ENCODE data around the gene MYOM1.

The MYOM1 gene

GRCh38 chr18:3171631-3172030 lies 48.1 kb downstream of the MYOM1 start:
- in situ Hi-C loops (cut with HindIII; ENCODE audit: low pct_ligation_motif_present, low pct_unique_long_range_greater_than_20kb, low sequenced_read_pairs), result no loop called here
- no peak for DNase-seq

GRCh38 chr18:3170441-3171161 lies 49.2 kb downstream of the MYOM1 start:
- in situ Hi-C loops (cut with HindIII; ENCODE audit: low pct_ligation_motif_present, low pct_unique_long_range_greater_than_20kb, low sequenced_read_pairs), result no loop called here
- no peak for DNase-seq

GRCh38 chr18:3164381-3164780 lies 55.4 kb downstream of the MYOM1 start:
- no peak for DNase-seq
- in situ Hi-C loops (cut with HindIII; ENCODE audit: low pct_ligation_motif_present, low pct_unique_long_range_greater_than_20kb, low sequenced_read_pairs), result no loop called here

- DNase-seq, result no peak
Observed at GRCh38 chr18:3163968-3164367, 55.8 kb downstream of the MYOM1 start.

GRCh38 chr18:3162181-3162580 lies 57.6 kb downstream of the MYOM1 start:
- in situ Hi-C loops (cut with HindIII; ENCODE audit: low pct_ligation_motif_present, low pct_unique_long_range_greater_than_20kb, low sequenced_read_pairs), result no loop called here
- DNase-seq, result no peak

More at GRCh38 chr18:3163968-3164367, 55.8 kb downstream of the MYOM1 start:
- in situ Hi-C loops (cut with HindIII; ENCODE audit: low pct_ligation_motif_present, low pct_unique_long_range_greater_than_20kb, low sequenced_read_pairs), result no loop called here

- DNase-seq, result no peak
- in situ Hi-C loops (cut with HindIII; ENCODE audit: low pct_ligation_motif_present, low pct_unique_long_range_greater_than_20kb, low sequenced_read_pairs), result no loop called here
Observed at GRCh38 chr18:3159830-3160229, 59.9 kb downstream of the MYOM1 start.

GRCh38 chr18:3157606-3158005 lies 62.2 kb downstream of the MYOM1 start:
- no peak for DNase-seq
- in situ Hi-C loops (cut with HindIII; ENCODE audit: low pct_ligation_motif_present, low pct_unique_long_range_greater_than_20kb, low sequenced_read_pairs), result no loop called here

GRCh38 chr18:3157086-3157485 lies 62.7 kb downstream of the MYOM1 start:
- in situ Hi-C loops (cut with HindIII; ENCODE audit: low pct_ligation_motif_present, low pct_unique_long_range_greater_than_20kb, low sequenced_read_pairs), result no loop called here
- no peak for DNase-seq

GRCh38 chr18:3156325-3156640 lies 63.5 kb downstream of the MYOM1 start:
- in situ Hi-C loops (cut with HindIII; ENCODE audit: low pct_ligation_motif_present, low pct_unique_long_range_greater_than_20kb, low sequenced_read_pairs), result no loop called here
- DNase-seq, result no peak

- in situ Hi-C loops (cut with HindIII; ENCODE audit: low pct_ligation_motif_present, low pct_unique_long_range_greater_than_20kb, low sequenced_read_pairs), result no loop called here
- DNase-seq, result no peak
Observed at GRCh38 chr18:3154214-3154613, 65.6 kb downstream of the MYOM1 start.

- in situ Hi-C loops (cut with HindIII; ENCODE audit: low pct_ligation_motif_present, low pct_unique_long_range_greater_than_20kb, low sequenced_read_pairs), result no loop called here
- no peak for DNase-seq
Observed at GRCh38 chr18:3153107-3153704, 66.6 kb downstream of the MYOM1 start.

- in situ Hi-C loops (cut with HindIII; ENCODE audit: low pct_ligation_motif_present, low pct_unique_long_range_greater_than_20kb, low sequenced_read_pairs), result no loop called here
- DNase-seq, result no peak
Observed at GRCh38 chr18:3152294-3152693, 67.5 kb downstream of the MYOM1 start.

- in situ Hi-C loops (cut with HindIII; ENCODE audit: low pct_ligation_motif_present, low pct_unique_long_range_greater_than_20kb, low sequenced_read_pairs), result no loop called here
- peak; percentile 38 for DNase-seq
Observed at GRCh38 chr18:3151399-3152264, 68.1 kb downstream of the MYOM1 start.

- no peak for DNase-seq
- in situ Hi-C loops (cut with HindIII; ENCODE audit: low pct_ligation_motif_present, low pct_unique_long_range_greater_than_20kb, low sequenced_read_pairs), result no loop called here
Observed at GRCh38 chr18:3150688-3151087, 69.1 kb downstream of the MYOM1 start.

- in situ Hi-C loops (cut with HindIII; ENCODE audit: low pct_ligation_motif_present, low pct_unique_long_range_greater_than_20kb, low sequenced_read_pairs), result no loop called here
- DNase-seq, result no peak
Observed at GRCh38 chr18:3150274-3150673, 69.5 kb downstream of the MYOM1 start.

GRCh38 chr18:3148930-3149535 lies 70.7 kb downstream of the MYOM1 start:
- no peak for DNase-seq
- in situ Hi-C loops (cut with HindIII; ENCODE audit: low pct_ligation_motif_present, low pct_unique_long_range_greater_than_20kb, low sequenced_read_pairs), result no loop called here

GRCh38 chr18:3147935-3148554 lies 71.7 kb downstream of the MYOM1 start:
- in situ Hi-C loops (cut with HindIII; ENCODE audit: low pct_ligation_motif_present, low pct_unique_long_range_greater_than_20kb, low sequenced_read_pairs), result no loop called here
- no peak for DNase-seq

GRCh38 chr18:3140986-3141639 lies 78.7 kb downstream of the MYOM1 start:
- no peak for DNase-seq
- in situ Hi-C loops (cut with HindIII; ENCODE audit: low pct_ligation_motif_present, low pct_unique_long_range_greater_than_20kb, low sequenced_read_pairs), result no loop called here

Measured in ACHN (cell line).